GM13976 (cell line): Measurements from ENCODE around the gene FMR1NB.

Experiments used
- DNase-seq: peaks from one replicate; pipeline ENCODE4 v3.0.0; 2012; ENCODE audit warnings: low spot score
- CTCF ChIP-seq: IDR thresholded peaks from 2 replicates; pipeline ENCODE4 v1.5.1; 2012; ENCODE audit warnings: borderline replicate concordance, mild to moderate bottlenecking; ENCODE audit not compliant: insufficient read depth; ENCODE audit errors: extremely low read depth, missing control alignments, control extremely low read depth
- in situ Hi-C: fragments of 300-500 bp; cut with MboI; formaldehyde crosslinking; loops from one replicate; pipeline ENCODE4 v1.12.0; 2022; ENCODE audit warnings: low sequenced_read_pairs, mixed read lengths, inconsistent platforms; ENCODE audit not compliant: unreplicated experiment

Gene FMR1NB

GRCh38 chrX:148024425-148025148 is 43.5 kb downstream of the FMR1NB start:
- DNase-seq = no peak
- TF ChIP-seq CTCF = no peak
- in situ Hi-C loops = loop anchor here (25.0 kb wide), 1 partner anchor 1438 kb away; no protein-coding TSS in a partner anchor

GRCh38 chrX:148035380-148035779 is 54.2 kb downstream of the FMR1NB start:
- in situ Hi-C loops = loop anchor here (25.0 kb wide), 1 partner anchor 1427 kb away; no protein-coding TSS in a partner anchor
- no peak for DNase-seq
- TF ChIP-seq CTCF = no peak

- in situ Hi-C loops = loop anchor here (25.0 kb wide), 1 partner anchor 1425 kb away; no protein-coding TSS in a partner anchor
- no peak for DNase-seq
- no peak for TF ChIP-seq CTCF
These were observed 55.9 kb downstream of the FMR1NB start for GRCh38 chrX:148037020-148037419.

GRCh38 chrX:148043271-148043855 is 62.2 kb downstream of the FMR1NB start:
- in situ Hi-C loops = loop anchor here (25.0 kb wide), 1 partner anchor 1419 kb away; no protein-coding TSS in a partner anchor
- no peak for TF ChIP-seq CTCF
- DNase-seq = no peak

GRCh38 chrX:148047200-148047599 is 66.1 kb downstream of the FMR1NB start:
- DNase-seq = no peak
- no peak for TF ChIP-seq CTCF
- in situ Hi-C loops = loop anchor here (25.0 kb wide), 1 partner anchor 1415 kb away; no protein-coding TSS in a partner anchor

- in situ Hi-C loops = loop anchor here (25.0 kb wide), 1 partner anchor 1413 kb away; no protein-coding TSS in a partner anchor
- DNase-seq = peak; percentile 22
These were observed 68.3 kb downstream of the FMR1NB start for GRCh38 chrX:148049441-148049840.

More at GRCh38 chrX:148049441-148049840, 68.3 kb downstream of the FMR1NB start:
- TF ChIP-seq CTCF = peak; percentile 18
